ENCODE results near the gene PTGFRN.

GRCh38 chr1:117013309-117013858 lies 103.7 kb downstream of the PTGFRN start:
- TF ChIP-seq CTCF (IDR thresholded peaks at IDR 0.05; ENCODE audit: low read length): no peak
- TF ChIP-seq EZH2phosphoT487 (IDR thresholded peaks at IDR 0.05; ENCODE audit: low read length): no peak
- TF ChIP-seq EZH2 (optimal IDR thresholded peaks at IDR 0.05; ENCODE audit: low read depth, low read length): no peak
